Karpas-422 (cell line): ENCODE data around the gene RNF217. TPM values are rescaled to one million over a fixed set of nuclear protein-coding genes. Genes with fewer than 3 reads are reported as not detected.

Experiments
- DNase-seq: peaks from one replicate; pipeline ENCODE4 v3.0.0-alpha.2; 2015
- H2AFZ ChIP-seq: fragments of 200-600 bp; sonication (generic); 2 replicates; pipeline ENCODE4 v1.6.1; 2014; ENCODE audit warnings: antibody characterized with exemption, low read length, mixed read lengths
- H3K27ac ChIP-seq: fragments of 200-600 bp; sonication (generic); 2 replicates; pipeline ENCODE4 v1.5.1; 2014; ENCODE audit warnings: mild to moderate bottlenecking, low read length, moderate library complexity
- H3K27me3 ChIP-seq: fragments of 200-600 bp; sonication (generic); 2 replicates; pipeline ENCODE4 v1.6.1; 2014; ENCODE audit warnings: low read length, mixed read lengths
- H3K36me3 ChIP-seq: fragments of 200-600 bp; sonication (generic); 2 replicates; pipeline ENCODE4 v1.6.1; 2014; ENCODE audit warnings: low read length, mixed read lengths; ENCODE audit not compliant: insufficient read depth
- H3K4me1 ChIP-seq: fragments of 200-600 bp; sonication (generic); 2 replicates; pipeline ENCODE4 v1.6.1; 2014; ENCODE audit warnings: mild to moderate bottlenecking, low read length, mixed read lengths
- H3K4me2 ChIP-seq: fragments of 200-600 bp; sonication (generic); 2 replicates; pipeline ENCODE4 v1.6.1; 2014; ENCODE audit warnings: low read length, low read depth, mild to moderate bottlenecking; ENCODE audit not compliant: poor library complexity, severe bottlenecking
- H3K4me3 ChIP-seq: fragments of 200-600 bp; sonication (generic); 2 replicates; pipeline ENCODE4 v1.5.1; 2014; ENCODE audit warnings: mild to moderate bottlenecking, antibody characterized with exemption, low read length, mixed read lengths
- H3K79me2 ChIP-seq: fragments of 200-600 bp; sonication (generic); 2 replicates; pipeline ENCODE4 v1.6.1; 2014; ENCODE audit warnings: mild to moderate bottlenecking, low read length, mixed read lengths
- H3K9ac ChIP-seq: fragments of 200-600 bp; sonication (generic); 2 replicates; pipeline ENCODE4 v1.6.0; 2014; ENCODE audit warnings: low read length
- H3K9me2 ChIP-seq: fragments of 200-600 bp; sonication (generic), shearing (Covaris generic); replicated peaks from 2 replicates; pipeline ENCODE4 v1.6.0; 2014; ENCODE audit warnings: mild to moderate bottlenecking, low read length, moderate library complexity; ENCODE audit not compliant: insufficient read depth
- H3K9me3 ChIP-seq: fragments of 300-700, 200-600 bp; sonication (generic); 2 replicates; pipeline ENCODE4 v1.6.1; 2014; ENCODE audit warnings: low read length, mixed read lengths
- H4K20me1 ChIP-seq: fragments of 200-600 bp; sonication (generic); 2 replicates; pipeline ENCODE4 v1.6.1; 2014; ENCODE audit warnings: mild to moderate bottlenecking, antibody characterized with exemption, low read length, low read depth; ENCODE audit not compliant: insufficient read depth
- total RNA-seq: library from RNA; depleted of rRNA; stranded (reverse); fragments of >200 nt; shearing (Covaris generic); gene quantifications from 2 replicates; pipeline ENCODE4 v1.2.3, GENCODE V29; 2014; ENCODE audit warnings: low replicate concordance

RNF217 gene
- total RNA-seq, 1 experiment from 2014 or later = not detected

DNA sequence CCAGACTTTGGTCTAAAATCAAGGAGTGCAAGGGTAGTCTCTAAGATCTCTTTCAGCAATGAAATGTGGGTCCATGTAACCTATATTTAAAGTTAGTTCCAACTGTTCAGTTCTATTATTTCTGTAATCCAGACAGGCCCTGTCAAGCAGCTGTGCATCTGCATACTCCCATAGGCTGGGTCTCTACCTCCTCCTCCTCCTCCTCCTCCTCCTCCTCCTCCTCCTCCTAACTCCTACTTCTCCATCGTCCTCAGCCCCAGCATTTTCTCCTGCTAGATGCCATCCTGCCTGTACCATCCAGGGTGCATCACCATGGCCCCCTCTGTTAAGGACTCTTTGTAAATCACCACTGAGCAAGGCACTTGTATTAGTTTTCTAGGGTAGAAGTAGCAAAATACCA lies 138.9 kb downstream of the RNF217 start:
- Histone ChIP-seq H3K79me2 (no peaks in the 10 kb centered on the region), H3K9ac (no peak overlapping the region), H3K27me3 (no peaks in the 10 kb centered on the region), H3K36me3 (no peaks in the 10 kb centered on the region), H3K27ac (no peak overlapping the region), H3K9me2 (no peaks in the 10 kb centered on the region), H4K20me1 (no peaks in the 10 kb centered on the region), H3K9me3 (no peaks in the 10 kb centered on the region), H3K4me1 (no peaks in the 10 kb centered on the region), H3K4me2 (no peak overlapping the region), H3K4me3 (no peak overlapping the region), H2AFZ (no peak overlapping the region)
- no peak for DNase-seq

DNA sequence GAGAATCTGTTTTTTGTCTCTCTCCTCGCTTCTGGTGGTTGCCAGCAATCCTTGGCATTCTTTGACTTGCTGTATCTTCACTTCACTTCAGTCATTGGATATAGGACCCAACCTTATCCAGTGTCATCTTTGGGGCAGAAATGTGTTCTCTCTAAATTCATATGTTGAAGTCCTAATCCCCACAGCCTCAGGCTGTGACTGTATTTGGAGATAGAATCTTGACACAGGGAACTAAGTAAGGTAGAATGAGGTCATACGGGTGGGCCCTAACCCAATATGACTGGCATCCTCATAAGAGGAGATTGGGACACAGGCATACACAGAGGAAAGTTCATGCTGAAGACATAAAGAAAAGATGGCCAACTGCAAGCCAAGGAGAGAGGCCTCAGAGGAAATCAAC lies 139.4 kb downstream of the RNF217 start:
- Histone ChIP-seq H3K9me3 (no peaks in the 10 kb centered on the region), H3K9me2 (no peaks in the 10 kb centered on the region), H3K4me3 (no peak overlapping the region), H3K79me2 (no peaks in the 10 kb centered on the region), H4K20me1 (no peaks in the 10 kb centered on the region), H3K27ac (no peak overlapping the region), H2AFZ (no peak overlapping the region), H3K36me3 (no peaks in the 10 kb centered on the region), H3K9ac (no peak overlapping the region), H3K4me2 (no peak overlapping the region), H3K4me1 (no peaks in the 10 kb centered on the region), H3K27me3 (no peaks in the 10 kb centered on the region)
- no peak for DNase-seq

DNA sequence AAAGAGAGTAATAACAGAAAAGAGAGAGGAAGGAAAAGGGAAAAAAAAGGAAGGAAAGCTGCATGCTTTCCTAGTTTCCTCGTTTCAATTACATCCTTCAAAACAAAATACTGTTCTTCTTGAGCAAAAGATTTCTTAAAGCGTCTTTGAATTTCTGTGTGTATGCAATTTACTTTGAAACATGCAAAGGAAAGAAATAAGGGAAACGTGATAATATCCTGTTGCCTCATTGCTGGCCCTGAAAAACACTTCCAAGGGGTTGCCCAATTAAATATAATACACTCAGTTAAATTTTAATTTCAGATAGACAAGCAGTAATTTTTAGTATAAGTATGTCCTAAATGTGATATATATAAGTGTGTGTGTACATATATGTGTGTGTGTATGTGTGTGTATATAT lies 140.2 kb downstream of the RNF217 start:
- no peak overlapping the region for H3K27ac ChIP-seq
- no peaks in the 10 kb centered on the region for H3K9me3 ChIP-seq
- no peak overlapping the region for H3K9ac ChIP-seq
- H3K4me1 ChIP-seq = no peaks in the 10 kb centered on the region
- H3K9me2 ChIP-seq = no peaks in the 10 kb centered on the region
- no peak overlapping the region for H2AFZ ChIP-seq
- no peaks in the 10 kb centered on the region for H3K79me2 ChIP-seq
- H3K27me3 ChIP-seq = no peaks in the 10 kb centered on the region
- no peaks in the 10 kb centered on the region for H4K20me1 ChIP-seq
- no peak overlapping the region for H3K4me2 ChIP-seq
- no peak for DNase-seq
- H3K4me3 ChIP-seq = no peak overlapping the region
- no peaks in the 10 kb centered on the region for H3K36me3 ChIP-seq

DNA sequence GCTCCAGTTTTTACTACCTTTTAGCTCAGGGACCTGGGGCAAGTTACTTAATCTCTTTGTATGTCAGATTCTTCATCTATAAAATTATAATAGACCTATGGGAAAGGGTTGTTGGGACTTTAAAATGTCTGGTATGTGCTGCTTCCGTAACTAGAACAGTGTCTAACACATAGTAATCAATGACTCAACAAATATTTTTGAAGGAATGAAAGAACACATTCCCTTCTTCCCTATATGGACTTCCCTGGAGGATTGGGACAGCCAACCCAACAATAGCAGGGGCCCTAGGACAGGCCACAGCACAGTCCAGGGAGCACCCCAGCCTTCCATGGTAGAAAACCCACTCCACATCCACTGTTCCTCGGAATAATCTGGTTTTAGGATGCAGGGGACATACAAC lies 140.7 kb downstream of the RNF217 start:
- Histone ChIP-seq H3K9me3 (no peaks in the 10 kb centered on the region), H3K4me2 (no peak overlapping the region), H3K4me3 (no peak overlapping the region), H3K27ac (no peak overlapping the region), H3K27me3 (no peaks in the 10 kb centered on the region), H2AFZ (no peak overlapping the region), H3K4me1 (no peaks in the 10 kb centered on the region), H3K9me2 (no peaks in the 10 kb centered on the region), H4K20me1 (no peaks in the 10 kb centered on the region), H3K79me2 (no peaks in the 10 kb centered on the region), H3K9ac (no peak overlapping the region), H3K36me3 (no peaks in the 10 kb centered on the region)
- no peak for DNase-seq

DNA sequence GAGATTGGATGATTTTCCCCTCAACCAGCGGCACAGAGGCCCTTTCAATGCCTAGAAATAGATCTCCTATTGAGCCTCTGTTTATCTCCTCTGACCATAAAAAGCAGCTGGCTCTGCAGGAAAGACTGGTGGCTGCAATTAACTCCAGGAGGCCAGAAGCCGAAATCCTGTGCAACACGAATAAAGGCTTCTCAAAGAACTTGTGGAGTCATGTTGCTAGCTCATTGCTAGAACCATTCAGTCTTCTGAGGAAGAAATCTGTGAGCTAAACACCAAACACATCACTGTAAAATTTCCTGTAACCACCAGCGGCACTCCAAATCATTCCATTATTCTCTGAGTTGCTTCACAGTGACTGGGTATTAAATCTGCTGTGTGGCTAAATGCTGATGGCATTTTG lies 142.2 kb downstream of the RNF217 start:
- Histone ChIP-seq H3K79me2 (no peaks in the 10 kb centered on the region), H3K4me1 (no peaks in the 10 kb centered on the region), H3K4me3 (no peak overlapping the region), H3K4me2 (no peak overlapping the region), H3K27ac (no peak overlapping the region), H3K36me3 (no peaks in the 10 kb centered on the region), H3K27me3 (no peaks in the 10 kb centered on the region), H2AFZ (no peak overlapping the region), H3K9me2 (no peaks in the 10 kb centered on the region), H3K9ac (no peak overlapping the region), H3K9me3 (no peaks in the 10 kb centered on the region), H4K20me1 (no peaks in the 10 kb centered on the region)
- DNase-seq = no peak

DNA sequence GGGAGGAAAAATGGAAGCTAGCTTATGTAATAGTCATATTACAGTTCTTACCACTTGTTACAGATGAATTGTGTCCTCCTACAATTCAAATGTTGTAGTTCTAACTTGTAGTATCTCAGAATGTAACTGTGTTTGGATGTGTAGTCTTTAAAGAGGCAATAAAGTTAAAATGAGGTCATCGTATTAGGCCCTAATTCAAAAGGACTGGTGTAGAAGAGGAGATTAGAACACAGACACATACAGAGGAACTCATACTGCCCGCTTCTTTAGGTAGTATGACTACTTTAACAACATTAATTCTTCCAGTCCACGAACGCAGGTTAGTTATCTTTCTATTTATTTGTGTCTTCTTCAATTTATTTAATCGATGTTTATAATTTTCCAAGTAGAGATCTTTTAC lies 144.8 kb downstream of the RNF217 start:
- no peak overlapping the region for H3K4me2 ChIP-seq
- H3K9me3 ChIP-seq = peaks cover 11% of the 10 kb centered on the region
- no peak for DNase-seq
- H3K79me2 ChIP-seq = no peaks in the 10 kb centered on the region
- H3K9me2 ChIP-seq = no peaks in the 10 kb centered on the region
- H3K36me3 ChIP-seq = no peaks in the 10 kb centered on the region
- no peak overlapping the region for H3K4me3 ChIP-seq
- H3K27ac ChIP-seq = no peak overlapping the region
- no peaks in the 10 kb centered on the region for H3K27me3 ChIP-seq
- H3K4me1 ChIP-seq = no peaks in the 10 kb centered on the region
- no peaks in the 10 kb centered on the region for H4K20me1 ChIP-seq
- no peak overlapping the region for H2AFZ ChIP-seq
- H3K9ac ChIP-seq = no peak overlapping the region

DNA sequence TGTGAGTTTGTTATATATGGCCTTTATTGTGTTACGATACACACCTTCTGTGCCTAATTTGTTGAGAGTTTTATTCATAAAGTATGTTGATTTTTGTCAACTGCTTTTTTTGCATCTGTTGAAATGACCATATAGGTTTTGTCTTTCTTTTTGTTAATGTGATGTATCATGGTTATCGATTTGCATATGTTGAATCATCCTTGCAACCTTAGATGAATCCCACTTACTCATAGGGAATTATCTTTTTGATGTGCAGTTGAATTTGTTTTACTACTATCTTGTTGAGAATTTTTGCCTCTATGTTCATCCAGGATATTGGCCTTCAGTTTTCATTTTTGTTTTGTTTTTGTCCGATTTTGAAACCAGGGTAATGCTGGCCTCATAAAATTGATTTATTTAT lies 145.7 kb downstream of the RNF217 start:
- H2AFZ ChIP-seq = no peak overlapping the region
- H3K36me3 ChIP-seq = no peaks in the 10 kb centered on the region
- H3K9me2 ChIP-seq = no peaks in the 10 kb centered on the region
- no peak for DNase-seq
- no peak overlapping the region for H3K4me3 ChIP-seq
- no peak overlapping the region for H3K27ac ChIP-seq
- H3K27me3 ChIP-seq = no peaks in the 10 kb centered on the region
- H3K4me2 ChIP-seq = no peak overlapping the region
- no peaks in the 10 kb centered on the region for H3K4me1 ChIP-seq
- no peaks in the 10 kb centered on the region for H4K20me1 ChIP-seq
- H3K9ac ChIP-seq = no peak overlapping the region
- H3K79me2 ChIP-seq = no peaks in the 10 kb centered on the region
- peaks cover 14% of the 10 kb centered on the region for H3K9me3 ChIP-seq

DNA sequence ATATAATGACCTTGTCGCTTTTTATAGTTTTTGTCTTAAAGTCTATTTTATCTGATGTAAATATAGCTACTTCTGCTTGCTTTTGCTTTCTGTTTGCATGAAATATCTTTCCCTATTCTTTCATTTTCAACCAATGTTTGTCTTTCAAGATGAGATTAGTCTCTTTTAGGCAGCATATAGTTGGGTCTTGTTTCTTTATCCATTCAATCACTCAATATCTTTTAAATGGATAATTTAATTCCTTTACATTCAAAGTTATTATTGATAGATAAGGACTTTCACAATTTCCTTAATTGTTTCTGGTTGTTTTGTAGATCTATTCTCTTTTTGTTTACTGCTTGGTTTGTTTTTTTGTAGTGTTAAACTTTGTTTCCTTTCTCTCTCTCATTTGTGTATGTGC lies 147.8 kb downstream of the RNF217 start:
- Histone ChIP-seq H3K36me3 (no peaks in the 10 kb centered on the region), H3K79me2 (no peaks in the 10 kb centered on the region), H3K4me2 (no peak overlapping the region), H3K27ac (no peak overlapping the region), H3K4me1 (no peaks in the 10 kb centered on the region), H3K9me2 (no peaks in the 10 kb centered on the region), H4K20me1 (no peaks in the 10 kb centered on the region), H3K9ac (no peak overlapping the region), H2AFZ (no peak overlapping the region), H3K27me3 (no peaks in the 10 kb centered on the region), H3K4me3 (no peak overlapping the region), H3K9me3 (peaks cover 14% of the 10 kb centered on the region)
- DNase-seq = no peak
